ENCODE results near the gene CST5. TPM values are rescaled to one million over a fixed set of nuclear protein-coding genes. Genes with fewer than 3 reads are reported as not detected.

The CST5 gene
- total and polyA plus RNA-seq, 10 of the 15 experiments (the other 5 are each of a cell fraction or from before 2014, with no cell fraction given) = not detected

DNA sequence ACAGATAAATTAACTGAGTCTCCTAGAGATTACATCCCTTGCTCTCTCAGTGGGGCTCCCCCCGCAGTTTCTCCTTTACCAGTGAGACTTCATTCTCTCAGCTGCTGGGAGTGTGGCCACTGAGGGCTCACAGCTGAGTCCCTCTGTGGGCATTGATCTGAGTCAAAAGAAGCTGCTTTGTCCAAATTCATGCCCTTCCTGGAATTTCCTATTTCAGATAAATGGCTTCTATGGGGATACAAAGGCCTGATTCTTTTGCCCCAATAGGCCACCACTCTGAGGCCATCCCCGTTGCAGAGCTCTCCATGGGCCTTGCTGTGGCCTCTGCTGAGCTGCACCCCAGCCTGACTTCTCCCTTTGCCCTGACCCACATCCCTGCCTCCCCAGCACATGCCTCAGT, 10.0 kb downstream of the CST5 start:
- FAIRE-seq (no peak), DNase-seq (ENCODE audit: low read depth, low spot score) (no peak), ATAC-seq (no peak)
- Histone ChIP-seq H3K4me1 (ENCODE audit: control insufficient read depth, insufficient read depth, low read length) (no peaks in the 10 kb centered on the region), H3K79me2 (ENCODE audit: control insufficient read depth, insufficient read depth, low read length) (no peaks in the 10 kb centered on the region), H3K4me2 (ENCODE audit: control insufficient read depth, insufficient read depth) (no peak overlapping the region), H3K9ac (ENCODE audit: control insufficient read depth, insufficient read depth, low read length) (no peak overlapping the region), H3K9me3 (replicated peaks; ENCODE audit: control insufficient read depth, insufficient read depth, low read length) (no peaks in the 10 kb centered on the region), H3K27me3 (replicated peaks in 1 of 2; ENCODE audit: control insufficient read depth in 2 of 2, insufficient read depth in 2 of 2, low read length in 1 of 2) (peaks cover 0 to under 1% of the 10 kb centered on the region in 2 experiments; a peak in 3 of 4 replicates), H2AFZ (ENCODE audit: control insufficient read depth, low read depth, low read length) (no peak overlapping the region), H3K27ac (ENCODE audit: control insufficient read depth, insufficient read depth) (no peak overlapping the region), H3K36me3 (ENCODE audit: control insufficient read depth in 2 of 2, insufficient read depth in 2 of 2, low read length in 1 of 2) (no peaks in the 10 kb centered on the region), H4K20me1 (ENCODE audit: control insufficient read depth, insufficient read depth) (no peaks in the 10 kb centered on the region), H3K4me3 (no peak overlapping the region)
- ChIA-PET CTCF (interaction anchor here (0.6 kb wide), 1 partner anchor 12 kb away, joined by 3 read pairs; no protein-coding TSS in a partner anchor), RAD21 (ENCODE audit: unreplicated experiment) (no interaction called here), SMC1A (ENCODE audit: uncharacterized antibody, unreplicated experiment) (no interaction called here), POLR2A (interaction anchor here (0.6 kb wide), 1 partner anchor 75 kb away, joined by 5 read pairs; no protein-coding TSS in a partner anchor)
- WGBS (ENCODE audit: insufficient coverage, insufficient replicate concordance, low lambda C conversion rate, missing lambda C conversion rate) = 0% methylated on average over 2 of the region's 2 CpGs
- intact Hi-C loops (cut with micrococcal nuclease; ENCODE audit: unreplicated experiment) = no loop called here
- in situ Hi-C loops (cut with MboI) = loop anchor here (10.0 kb wide), 1 partner anchor 65 kb away; no protein-coding TSS in a partner anchor
- TF ChIP-seq SUPT20H (IDR thresholded peaks at IDR 0.05; ENCODE audit: borderline replicate concordance, control insufficient read depth, low read depth, low read length) = no peak
- TF ChIP-seq SREBF1 (IDR thresholded peaks at IDR 0.05; ENCODE audit: low read length) = no peak
- TF ChIP-seq ATF7 (IDR thresholded peaks at IDR 0.05; ENCODE audit: low read depth) = no peak
- TF ChIP-seq, protein P1, sequence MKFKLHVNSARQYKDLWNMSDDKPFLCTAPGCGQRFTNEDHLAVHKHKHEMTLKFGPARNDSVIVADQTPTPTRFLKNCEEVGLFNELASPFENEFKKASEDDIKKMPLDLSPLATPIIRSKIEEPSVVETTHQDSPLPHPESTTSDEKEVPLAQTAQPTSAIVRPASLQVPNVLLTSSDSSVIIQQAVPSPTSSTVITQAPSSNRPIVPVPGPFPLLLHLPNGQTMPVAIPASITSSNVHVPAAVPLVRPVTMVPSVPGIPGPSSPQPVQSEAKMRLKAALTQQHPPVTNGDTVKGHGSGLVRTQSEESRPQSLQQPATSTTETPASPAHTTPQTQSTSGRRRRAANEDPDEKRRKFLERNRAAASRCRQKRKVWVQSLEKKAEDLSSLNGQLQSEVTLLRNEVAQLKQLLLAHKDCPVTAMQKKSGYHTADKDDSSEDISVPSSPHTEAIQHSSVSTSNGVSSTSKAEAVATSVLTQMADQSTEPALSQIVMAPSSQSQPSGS (IDR thresholded peaks at IDR 0.05; ENCODE audit: low read length) = no peak
- TF ChIP-seq RUNX3 (IDR thresholded peaks at IDR 0.05; ENCODE audit: low read length) = no peak
- TF ChIP-seq PAX5 (IDR thresholded peaks at IDR 0.05; ENCODE audit: borderline replicate concordance, low read depth, low read length) = no peak
- TF ChIP-seq RAD51 (IDR thresholded peaks at IDR 0.05) = no peak
- TF ChIP-seq, protein P2, sequence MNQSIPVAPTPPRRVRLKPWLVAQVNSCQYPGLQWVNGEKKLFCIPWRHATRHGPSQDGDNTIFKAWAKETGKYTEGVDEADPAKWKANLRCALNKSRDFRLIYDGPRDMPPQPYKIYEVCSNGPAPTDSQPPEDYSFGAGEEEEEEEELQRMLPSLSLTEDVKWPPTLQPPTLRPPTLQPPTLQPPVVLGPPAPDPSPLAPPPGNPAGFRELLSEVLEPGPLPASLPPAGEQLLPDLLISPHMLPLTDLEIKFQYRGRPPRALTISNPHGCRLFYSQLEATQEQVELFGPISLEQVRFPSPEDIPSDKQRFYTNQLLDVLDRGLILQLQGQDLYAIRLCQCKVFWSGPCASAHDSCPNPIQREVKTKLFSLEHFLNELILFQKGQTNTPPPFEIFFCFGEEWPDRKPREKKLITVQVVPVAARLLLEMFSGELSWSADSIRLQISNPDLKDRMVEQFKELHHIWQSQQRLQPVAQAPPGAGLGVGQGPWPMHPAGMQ (IDR thresholded peaks at IDR 0.05; ENCODE audit: borderline replicate concordance) = no peak
- TF ChIP-seq NBN (IDR thresholded peaks at IDR 0.05) = no peak
- TF ChIP-seq CREM (IDR thresholded peaks at IDR 0.05; ENCODE audit: low read depth) = no peak
- TF ChIP-seq CHD4 (IDR thresholded peaks at IDR 0.05) = no peak
- no peak for TF ChIP-seq MYB (IDR thresholded peaks at IDR 0.05; ENCODE audit: borderline replicate concordance, low read depth, low read length)
- no peak for TF ChIP-seq CREB1 (IDR thresholded peaks at IDR 0.05; ENCODE audit: low read depth)
- TF ChIP-seq TBL1XR1 (IDR thresholded peaks at IDR 0.05; ENCODE audit: low read depth, low read length) = no peak
- no peak for TF ChIP-seq KDM1A (IDR thresholded peaks at IDR 0.05; ENCODE audit: borderline replicate concordance)
- no peak for TF ChIP-seq LARP7 (IDR thresholded peaks at IDR 0.05)
- no TSS peak for BruUV-seq (replicated peaks)
